Activated gamma-delta T cell treated with Interleukin-2 at 50 U/mL for 16 hours (primary cell): Measurements from ENCODE around the gene UBE2E3.
A peak's percentile ranks its signal among the peaks of the same experiment; 100 is the strongest.
"Not testable (repeated sequence)": the region's sequence is repeated elsewhere in the genome, so short reads cannot be mapped to it uniquely, and the experiment has no call there.

Experiments
- DNase-seq: peaks from one replicate; pipeline ENCODE4 v3.0.0-alpha.2; 2020

Gene UBE2E3

GRCh38 chr2:180980106-180980942, at the start of gene UBE2E3:
Gene UBE2E3, plus strand, starts transcription at chr2:180980605. Its CDS starts 1,438 bp downstream, at chr2:180982043.
- peak; percentile 74 for DNase-seq

- DNase-seq, result no peak
Measured at GRCh38 chr2:180931841-180932240, 48.6 kb upstream of the UBE2E3 start.

- no peak for DNase-seq
Measured at GRCh38 chr2:180933332-180933731, 47.1 kb upstream of the UBE2E3 start.

GRCh38 chr2:180934911-180935310, 45.5 kb upstream of the UBE2E3 start:
- no peak for DNase-seq

- DNase-seq, result not testable (repeated sequence)
Measured at GRCh38 chr2:180937480-180937879, 42.9 kb upstream of the UBE2E3 start.

- DNase-seq, result no peak
Measured at GRCh38 chr2:180938451-180938850, 42.0 kb upstream of the UBE2E3 start.

- no peak for DNase-seq
Measured at GRCh38 chr2:180943275-180943674, 37.1 kb upstream of the UBE2E3 start.

- no peak for DNase-seq
Measured at GRCh38 chr2:180944372-180944771, 36.0 kb upstream of the UBE2E3 start.

- no peak for DNase-seq
Measured at GRCh38 chr2:180947208-180947689, 33.2 kb upstream of the UBE2E3 start.

GRCh38 chr2:180949896-180950295, 30.5 kb upstream of the UBE2E3 start:
- no peak for DNase-seq

- DNase-seq, result no peak
Measured at GRCh38 chr2:180952082-180952481, 28.3 kb upstream of the UBE2E3 start.

GRCh38 chr2:180952731-180953336, 27.6 kb upstream of the UBE2E3 start:
- DNase-seq, result no peak

- DNase-seq, result no peak
Measured at GRCh38 chr2:180953550-180953949, 26.9 kb upstream of the UBE2E3 start.

GRCh38 chr2:180955101-180955500, 25.3 kb upstream of the UBE2E3 start:
- no peak for DNase-seq

GRCh38 chr2:180959787-180960186, 20.6 kb upstream of the UBE2E3 start:
- DNase-seq, result no peak

GRCh38 chr2:180960982-180961381, 19.4 kb upstream of the UBE2E3 start:
- DNase-seq, result no peak

GRCh38 chr2:180962727-180963314, 17.6 kb upstream of the UBE2E3 start:
- no peak for DNase-seq

- no peak for DNase-seq
Measured at GRCh38 chr2:180966378-180966777, 14.0 kb upstream of the UBE2E3 start.

- DNase-seq, result no peak
Measured at GRCh38 chr2:180969124-180969523, 11.3 kb upstream of the UBE2E3 start.

GRCh38 chr2:180970016-180970415, 10.4 kb upstream of the UBE2E3 start:
- DNase-seq, result no peak

- no peak for DNase-seq
Measured at GRCh38 chr2:180971811-180972210, 8.6 kb upstream of the UBE2E3 start.

- DNase-seq, result no peak
Measured at GRCh38 chr2:180975585-180975984, 4.8 kb upstream of the UBE2E3 start.

- no peak for DNase-seq
Measured at GRCh38 chr2:180978903-180979748, 1.3 kb upstream of the UBE2E3 start.
